Cardiac ventricle fibroblast (primary cell): ENCODE measurements around the gene EIF1B. TPM values are rescaled to one million over a fixed set of nuclear protein-coding genes. Genes with fewer than 3 reads are reported as not detected.

Source experiments
- total RNA-seq: library from RNA; depleted of rRNA; stranded (reverse); fragments of >200 nt; gene quantifications from 2 replicates; pipeline ENCODE4 v1.2.3, GENCODE V29; 2015

Gene EIF1B
- 19.8 and 20.4 TPM in 2 replicates for total RNA-seq

GRCh38 chr3:40309418-40309924 is at the start of gene EIF1B:
Gene EIF1B (plus strand): TSS chr3:40309707. CDS start chr3:40309942, 235 bp downstream.

Other genes with a start within 250 kb of the EIF1B start
- gene ENTPD3, start 77.5 kb downstream of the EIF1B start, total RNA-seq: 0.06 and 0.15 TPM in 2 replicates
- gene RPL14, start 147.6 kb downstream of the EIF1B start, total RNA-seq: 689 and 727 TPM in 2 replicates
- gene ZNF619, start 167.4 kb downstream of the EIF1B start, total RNA-seq: 2.5 and 5.8 TPM in 2 replicates
- 0.12 and 0.29 TPM in 2 replicates for gene ZNF620, start 196.3 kb downstream of the EIF1B start, total RNA-seq
- gene ZNF621, start 215.3 kb downstream of the EIF1B start, total RNA-seq: 9.4 and 11.8 TPM in 2 replicates